A549 (cell line): ENCODE measurements around the gene COX5A. TPM values are rescaled to one million over a fixed set of nuclear protein-coding genes. Genes with fewer than 3 reads are reported as not detected.

Experiments used
- ATAC-seq, 2 experiments: fragments of 200-7000 bp in 1 of 2; fragments of >200 bp in 1 of 2; cut with Nextera tagmentation in 1 of 2; cut with Tn5 transposase in 1 of 2; 3 replicates each; pipeline versions ENCODE4 v1.8.0 to v1.9.1; 2018 to 2020; ENCODE audit warnings: mild to moderate bottlenecking in 1 of 2, moderate library complexity in 1 of 2
- CTCF ChIA-PET: fragments of 300-600 bp; sonication (Branson Sonifier 250); formaldehyde crosslinking; extraction: SDS; loops from one replicate; lab custom pipeline; 2021; ENCODE audit warnings: antibody characterized with exemption, inconsistent platforms; lab: Yijun Ruan, JAX
- POLR2A ChIA-PET: fragments of 350-600 bp; formaldehyde crosslinking; extraction: SDS; loops from one replicate; lab custom pipeline; 2021; ENCODE audit warnings: antibody characterized with exemption, inconsistent platforms; lab: Yijun Ruan, JAX
- DNase-seq, 2 experiments: peaks; one replicate each; pipeline versions ENCODE4 v3.0.0 to v3.0.0-alpha.2; 2011 to 2016; ENCODE audit warnings: low read depth in 1 of 2, low spot score in 1 of 2
- FAIRE-seq: peaks from 2 replicates; lab custom pipeline; 2011; peaks lifted over from hg19 to GRCh38; lab: Jason Lieb, UNC
- H3K27ac ChIP-seq, 2 experiments: fragments of >200 bp; sonication (Bioruptor Twin); formaldehyde crosslinking; 3 replicates each; pipeline ENCODE4 v1.5.1; 2016 to 2017
- H3K4me1 ChIP-seq: fragments of >200 bp; sonication (Bioruptor Twin); formaldehyde crosslinking; 3 replicates; pipeline ENCODE4 v1.6.1; 2016
- H3K4me2 ChIP-seq: fragments of >200 bp; sonication (Bioruptor Twin); formaldehyde crosslinking; 3 replicates; pipeline ENCODE4 v1.6.1; 2016
- H3K4me3 ChIP-seq: fragments of >200 bp; sonication (Bioruptor Twin); formaldehyde crosslinking; 3 replicates; pipeline ENCODE4 v1.5.1; 2016
- H3K9me3 ChIP-seq: fragments of >200 bp; sonication (Bioruptor Twin); formaldehyde crosslinking; 3 replicates; pipeline ENCODE4 v1.6.1; 2016
- CBX8 ChIP-seq: fragments of 200-600 bp; sonication (generic); IDR thresholded peaks from 2 replicates; pipeline ENCODE4 v1.6.1; 2016
- CEBPB ChIP-seq, 2 experiments: fragments of >200 bp in 1 of 2; sonication (Bioruptor Twin) in 1 of 2; formaldehyde crosslinking in 1 of 2; IDR thresholded peaks; 2 replicates each; pipeline ENCODE4 v1.6.1; 2012 to 2016
- CHD4 ChIP-seq: fragments of 200-600 bp; sonication (generic); IDR thresholded peaks from 2 replicates; pipeline ENCODE4 v1.6.1; 2016; ENCODE audit warnings: antibody characterized with exemption, mild to moderate bottlenecking, borderline replicate concordance
- EHMT2 ChIP-seq: fragments of 200-600 bp; sonication (generic); IDR thresholded peaks from 2 replicates; pipeline ENCODE4 v1.6.1; 2016; ENCODE audit warnings: antibody characterized with exemption, low read depth, mild to moderate bottlenecking, moderate library complexity
- EP300 ChIP-seq, 2 experiments: fragments of >200 bp; sonication (Bioruptor Twin); formaldehyde crosslinking; IDR thresholded peaks; 2 replicates in 1 of 2; 3 replicates in 1 of 2; pipeline ENCODE4 v1.6.1; 2016 to 2017
- FOSB ChIP-seq: fragments of 250-450 bp; sonication (Bioruptor Pico); IDR thresholded peaks from 2 replicates; pipeline ENCODE4 v1.5.0; 2020; ENCODE audit warnings: mild to moderate bottlenecking, moderate library complexity
- HEYL ChIP-seq: fragments of 250-450 bp; sonication (Bioruptor Pico); IDR thresholded peaks from 2 replicates; pipeline ENCODE4 v1.8.0; 2021; ENCODE audit warnings: mild to moderate bottlenecking, moderate library complexity
- HMGXB4 ChIP-seq: fragments of 250-450 bp; sonication (Bioruptor Pico); IDR thresholded peaks from 2 replicates; pipeline ENCODE4 v1.5.0; 2021; ENCODE audit warnings: mild to moderate bottlenecking, moderate library complexity, borderline replicate concordance
- HOXA7 ChIP-seq: fragments of 250-450 bp; sonication (Bioruptor Pico); IDR thresholded peaks from 2 replicates; pipeline ENCODE4 v1.5.0; 2020; ENCODE audit warnings: mild to moderate bottlenecking, moderate library complexity
- HOXB5 ChIP-seq: fragments of 250-450 bp; sonication (Bioruptor Pico); IDR thresholded peaks from 2 replicates; pipeline ENCODE4 v1.5.0; 2020; ENCODE audit warnings: mild to moderate bottlenecking, moderate library complexity
- JUN ChIP-seq, 2 experiments: fragments of >200 bp; sonication (Bioruptor Twin); formaldehyde crosslinking; IDR thresholded peaks; 2 replicates in 1 of 2; 3 replicates in 1 of 2; pipeline ENCODE4 v1.6.1; 2016 to 2017
- KDM1A ChIP-seq: fragments of 200-600 bp; sonication (generic); IDR thresholded peaks from 2 replicates; pipeline ENCODE4 v1.6.1; 2016; ENCODE audit warnings: low read depth, mild to moderate bottlenecking
- KDM5A ChIP-seq: fragments of 200-600 bp; sonication (generic); IDR thresholded peaks from 2 replicates; pipeline ENCODE4 v1.6.1; 2016; ENCODE audit warnings: antibody characterized with exemption, mild to moderate bottlenecking
- MAX ChIP-seq: IDR thresholded peaks from 2 replicates; pipeline ENCODE4 v1.6.1; 2012
- NFE2L2 ChIP-seq: fragments of 150-350 bp; conservative IDR thresholded peaks from 2 replicates; pipeline ENCODE4 v1.6.1; 2014; ENCODE audit warnings: low read length
- NPAS2 ChIP-seq: fragments of 250-450 bp; sonication (Bioruptor Pico); IDR thresholded peaks from 2 replicates; pipeline ENCODE4 v1.8.0; 2022; ENCODE audit warnings: mild to moderate bottlenecking, moderate library complexity, borderline replicate concordance
- NR3C1 ChIP-seq: fragments of >200 bp; sonication (Bioruptor Twin); formaldehyde crosslinking; IDR thresholded peaks from 3 replicates; pipeline ENCODE4 v1.6.1; 2017
- POLR2A ChIP-seq: IDR thresholded peaks from 2 replicates; pipeline ENCODE4 v1.6.1; 2012; ENCODE audit warnings: mild to moderate bottlenecking, low read length
- RCOR1 ChIP-seq: fragments of 150-350 bp; IDR thresholded peaks from 2 replicates; pipeline ENCODE4 v1.6.1; 2014; ENCODE audit warnings: antibody characterized with exemption, low read length, low read depth
- TFCP2L1 ChIP-seq: fragments of 250-450 bp; sonication (Bioruptor Pico); IDR thresholded peaks from 2 replicates; pipeline ENCODE4 v1.5.0; 2021; ENCODE audit warnings: mild to moderate bottlenecking
- USF2 ChIP-seq: fragments of 450-650 bp; IDR thresholded peaks from 2 replicates; pipeline ENCODE4 v1.6.1; 2014; ENCODE audit warnings: antibody characterized with exemption
- ZC3H11A ChIP-seq: fragments of 450-650 bp; IDR thresholded peaks from 2 replicates; pipeline ENCODE4 v1.6.1; 2014; ENCODE audit warnings: antibody characterized with exemption, mild to moderate bottlenecking
- ZFP36 ChIP-seq: fragments of 450-650 bp; IDR thresholded peaks from 2 replicates; pipeline ENCODE4 v1.6.1; 2014; ENCODE audit warnings: borderline replicate concordance; ENCODE audit not compliant: partially characterized antibody
- ZNF302 ChIP-seq: fragments of 250-450 bp; sonication (Bioruptor Pico); IDR thresholded peaks from 2 replicates; pipeline ENCODE4 v1.9.0; 2021; ENCODE audit warnings: inconsistent platforms, mild to moderate bottlenecking, moderate library complexity
- ZSCAN20 ChIP-seq: fragments of 250-450 bp; sonication (Bioruptor Pico); IDR thresholded peaks from 2 replicates; pipeline ENCODE4 v1.8.0; 2022; ENCODE audit warnings: mild to moderate bottlenecking, moderate library complexity
- WGBS: methylation state at CpG from one replicate; pipeline ENCODE4 v1.1.6; 2017; ENCODE audit errors: missing lambda C conversion rate; 5-methylcytosine and 5-hydroxymethylcytosine counted together
- polyA plus RNA-seq, 4 experiments: library from polyadenylated mRNA; depleted of rRNA in 3 of 4; stranded (reverse); fragments of >200 nt; fragmentation: RNase III in 1 of 4; extraction: RNeasy Plus Mini Kit Qiagen cat#74134 plus additional on column Dnase treatment in 1 of 4; gene quantifications; 2 replicates in 3 of 4; 3 replicates in 1 of 4; pipeline ENCODE4 v1.2.3, GENCODE V29; 2011 to 2017
- TF ChIP-seq, protein P1 (sequence below): fragments of >200 bp; sonication (Bioruptor Twin); formaldehyde crosslinking; IDR thresholded peaks from 2 replicates; pipeline ENCODE4 v1.6.1; 2016

The COX5A gene
- polyA plus RNA-seq, 2 of the 4 experiments (the other 2 are of a cell fraction) = 328 to 478 TPM

GRCh38 chr15:74961616-74962015 is 23.7 kb upstream of the COX5A start:
- no peak overlapping the region for H3K4me3 ChIP-seq
- no peaks in the 10 kb centered on the region for H3K9me3 ChIP-seq
- H3K4me1 ChIP-seq = peaks cover 29% of the 10 kb centered on the region
- WGBS = 89% methylated on average over 5 of the region's 5 CpGs
- ATAC-seq (no peak), DNase-seq (no peak), FAIRE-seq (no peak)
- no peak overlapping the region for H3K27ac ChIP-seq
- ChIA-PET POLR2A (interaction anchor here (1.1 kb wide), 1 partner anchor 27 kb away, joined by 3 read pairs; no protein-coding TSS in a partner anchor), CTCF (interaction anchor here (1.5 to 7.9 kb wide), 4 partner anchors 9 to 243 kb away, joined by 3 to 54 read pairs (median 10); no protein-coding TSS in a partner anchor)
- no peak overlapping the region for H3K4me2 ChIP-seq
- no peak for TF ChIP-seq EP300 (IDR thresholded peaks at IDR 0.05)
- no peak for TF ChIP-seq HEYL (CRISPR knock-in tag)
- no peak for TF ChIP-seq USF2
- TF ChIP-seq NR3C1 = no peak
- no peak for TF ChIP-seq MAX
- no peak for TF ChIP-seq TFCP2L1 (CRISPR knock-in tag)
- no peak for TF ChIP-seq NFE2L2
- TF ChIP-seq RCOR1 = no peak
- no peak for TF ChIP-seq CHD4
- TF ChIP-seq HOXB5 = no peak
- TF ChIP-seq ZNF302 (CRISPR knock-in tag) = no peak
- no peak for TF ChIP-seq CBX8
- no peak for TF ChIP-seq JUN (IDR thresholded peaks at IDR 0.05)
- TF ChIP-seq, protein P1, sequence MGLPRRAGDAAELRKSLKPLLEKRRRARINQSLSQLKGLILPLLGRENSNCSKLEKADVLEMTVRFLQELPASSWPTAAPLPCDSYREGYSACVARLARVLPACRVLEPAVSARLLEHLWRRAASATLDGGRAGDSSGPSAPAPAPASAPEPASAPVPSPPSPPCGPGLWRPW = no peak
- no peak for TF ChIP-seq CEBPB (IDR thresholded peaks at IDR 0.05)
- no peak for TF ChIP-seq NPAS2 (CRISPR knock-in tag)
- TF ChIP-seq FOSB = no peak

- no peak for ATAC-seq
- Histone ChIP-seq H3K27ac (no peak overlapping the region), H3K4me1 (peaks cover 29% of the 10 kb centered on the region), H3K4me3 (no peak overlapping the region)
- WGBS = 38% methylated on average over 3 of the region's 3 CpGs
- ChIA-PET CTCF (interaction anchor here (0.8 to 7.9 kb wide), 6 partner anchors 10 to 243 kb away, joined by 3 to 54 read pairs (median 6); no protein-coding TSS in a partner anchor), POLR2A (interaction anchor here (1.1 kb wide), 1 partner anchor 27 kb away, joined by 3 read pairs; no protein-coding TSS in a partner anchor)
- TF ChIP-seq HMGXB4 = no peak
- no peak for TF ChIP-seq KDM5A
- TF ChIP-seq ZSCAN20 = no peak
- no peak for TF ChIP-seq HOXA7 (CRISPR knock-in tag)
- no peak for TF ChIP-seq ZC3H11A
- no peak for TF ChIP-seq POLR2A
- no peak for TF ChIP-seq KDM1A
- no peak for TF ChIP-seq ZFP36
- TF ChIP-seq EHMT2 = no peak
- TF ChIP-seq, all 56 proteins: peak for 0
- DNase-seq = no peak
- Histone ChIP-seq H3K4me2 (no peak overlapping the region), H3K9me3 (no peaks in the 10 kb centered on the region)
- no peak for FAIRE-seq
Measured at GRCh38 chr15:74960995-74961588, 23.2 kb upstream of the COX5A start.
